A549 (cell line): ENCODE measurements around the gene CDC42SE2. TPM values are rescaled to one million over a fixed set of nuclear protein-coding genes. Genes with fewer than 3 reads are reported as not detected.

Experiments
- ATAC-seq, 2 experiments: fragments of 200-7000 bp in 1 of 2; fragments of >200 bp in 1 of 2; cut with Nextera tagmentation in 1 of 2; cut with Tn5 transposase in 1 of 2; 3 replicates each; pipeline versions ENCODE4 v1.8.0 to v1.9.1; 2018 to 2020; ENCODE audit warnings: mild to moderate bottlenecking in 1 of 2, moderate library complexity in 1 of 2
- CTCF ChIA-PET: fragments of 300-600 bp; sonication (Branson Sonifier 250); formaldehyde crosslinking; extraction: SDS; loops from one replicate; lab custom pipeline; 2021; ENCODE audit warnings: antibody characterized with exemption, inconsistent platforms; lab: Yijun Ruan, JAX
- POLR2A ChIA-PET: fragments of 350-600 bp; formaldehyde crosslinking; extraction: SDS; loops from one replicate; lab custom pipeline; 2021; ENCODE audit warnings: antibody characterized with exemption, inconsistent platforms; lab: Yijun Ruan, JAX
- DNase-seq, 2 experiments: peaks; one replicate each; pipeline versions ENCODE4 v3.0.0 to v3.0.0-alpha.2; 2011 to 2016; ENCODE audit warnings: low read depth in 1 of 2, low spot score in 1 of 2
- FAIRE-seq: peaks from 2 replicates; lab custom pipeline; 2011; peaks lifted over from hg19 to GRCh38; lab: Jason Lieb, UNC
- H3K27ac ChIP-seq, 2 experiments: fragments of >200 bp; sonication (Bioruptor Twin); formaldehyde crosslinking; 3 replicates each; pipeline ENCODE4 v1.5.1; 2016 to 2017
- H3K4me1 ChIP-seq: fragments of >200 bp; sonication (Bioruptor Twin); formaldehyde crosslinking; 3 replicates; pipeline ENCODE4 v1.6.1; 2016
- H3K4me2 ChIP-seq: fragments of >200 bp; sonication (Bioruptor Twin); formaldehyde crosslinking; 3 replicates; pipeline ENCODE4 v1.6.1; 2016
- H3K4me3 ChIP-seq: fragments of >200 bp; sonication (Bioruptor Twin); formaldehyde crosslinking; 3 replicates; pipeline ENCODE4 v1.5.1; 2016
- H3K9me3 ChIP-seq: fragments of >200 bp; sonication (Bioruptor Twin); formaldehyde crosslinking; 3 replicates; pipeline ENCODE4 v1.6.1; 2016
- CBX2 ChIP-seq: fragments of 200-600 bp; sonication (generic); IDR thresholded peaks from 2 replicates; pipeline ENCODE4 v1.6.1; 2016; ENCODE audit warnings: low read depth, mild to moderate bottlenecking, borderline replicate concordance
- CHD2 ChIP-seq: fragments of 150-350 bp; IDR thresholded peaks from 2 replicates; pipeline ENCODE4 v1.6.1; 2014; ENCODE audit warnings: low read length; ENCODE audit not compliant: partially characterized antibody
- CHD4 ChIP-seq: fragments of 200-600 bp; sonication (generic); IDR thresholded peaks from 2 replicates; pipeline ENCODE4 v1.6.1; 2016; ENCODE audit warnings: antibody characterized with exemption, mild to moderate bottlenecking, borderline replicate concordance
- ESRRA ChIP-seq: fragments of 150-350 bp; IDR thresholded peaks from 2 replicates; pipeline ENCODE4 v1.6.1; 2014; ENCODE audit warnings: mild to moderate bottlenecking, low read length, borderline replicate concordance
- FOSB ChIP-seq: fragments of 250-450 bp; sonication (Bioruptor Pico); IDR thresholded peaks from 2 replicates; pipeline ENCODE4 v1.5.0; 2020; ENCODE audit warnings: mild to moderate bottlenecking, moderate library complexity
- HMGXB4 ChIP-seq: fragments of 250-450 bp; sonication (Bioruptor Pico); IDR thresholded peaks from 2 replicates; pipeline ENCODE4 v1.5.0; 2021; ENCODE audit warnings: mild to moderate bottlenecking, moderate library complexity, borderline replicate concordance
- HOXB5 ChIP-seq: fragments of 250-450 bp; sonication (Bioruptor Pico); IDR thresholded peaks from 2 replicates; pipeline ENCODE4 v1.5.0; 2020; ENCODE audit warnings: mild to moderate bottlenecking, moderate library complexity
- JUN ChIP-seq, 2 experiments: fragments of >200 bp; sonication (Bioruptor Twin); formaldehyde crosslinking; IDR thresholded peaks; 2 replicates in 1 of 2; 3 replicates in 1 of 2; pipeline ENCODE4 v1.6.1; 2016 to 2017
- MAFK ChIP-seq: fragments of 450-650 bp; IDR thresholded peaks from 2 replicates; pipeline ENCODE4 v1.6.1; 2014; ENCODE audit not compliant: partially characterized antibody
- NR3C1 ChIP-seq: fragments of >200 bp; sonication (Bioruptor Twin); formaldehyde crosslinking; IDR thresholded peaks from 3 replicates; pipeline ENCODE4 v1.6.1; 2017
- POLR2A ChIP-seq: IDR thresholded peaks from 2 replicates; pipeline ENCODE4 v1.6.1; 2012; ENCODE audit warnings: mild to moderate bottlenecking, low read length
- RARB ChIP-seq: fragments of 250-450 bp; sonication (Bioruptor Pico); IDR thresholded peaks from 2 replicates; pipeline ENCODE4 v1.8.0; 2021; ENCODE audit warnings: mild to moderate bottlenecking, moderate library complexity
- RCOR1 ChIP-seq: fragments of 150-350 bp; IDR thresholded peaks from 2 replicates; pipeline ENCODE4 v1.6.1; 2014; ENCODE audit warnings: antibody characterized with exemption, low read length, low read depth
- REST ChIP-seq: fragments of 200-600 bp; sonication (generic); IDR thresholded peaks from 2 replicates; pipeline ENCODE4 v1.6.1; 2016; ENCODE audit warnings: antibody characterized with exemption, mild to moderate bottlenecking, moderate library complexity
- SMC3 ChIP-seq: fragments of >200 bp; sonication (Bioruptor Twin); formaldehyde crosslinking; IDR thresholded peaks from 3 replicates; pipeline ENCODE4 v1.6.1; 2018; ENCODE audit warnings: inconsistent platforms
- TFCP2L1 ChIP-seq: fragments of 250-450 bp; sonication (Bioruptor Pico); IDR thresholded peaks from 2 replicates; pipeline ENCODE4 v1.5.0; 2021; ENCODE audit warnings: mild to moderate bottlenecking
- ZC3H11A ChIP-seq: fragments of 450-650 bp; IDR thresholded peaks from 2 replicates; pipeline ENCODE4 v1.6.1; 2014; ENCODE audit warnings: antibody characterized with exemption, mild to moderate bottlenecking
- ZNF302 ChIP-seq: fragments of 250-450 bp; sonication (Bioruptor Pico); IDR thresholded peaks from 2 replicates; pipeline ENCODE4 v1.9.0; 2021; ENCODE audit warnings: inconsistent platforms, mild to moderate bottlenecking, moderate library complexity
- WGBS: methylation state at CpG from one replicate; pipeline ENCODE4 v1.1.6; 2017; ENCODE audit errors: missing lambda C conversion rate; 5-methylcytosine and 5-hydroxymethylcytosine counted together
- polyA plus RNA-seq, 4 experiments: library from polyadenylated mRNA; depleted of rRNA in 3 of 4; stranded (reverse); fragments of >200 nt; fragmentation: RNase III in 1 of 4; extraction: RNeasy Plus Mini Kit Qiagen cat#74134 plus additional on column Dnase treatment in 1 of 4; gene quantifications; 2 replicates in 3 of 4; 3 replicates in 1 of 4; pipeline ENCODE4 v1.2.3, GENCODE V29; 2011 to 2017
- TF ChIP-seq, protein P1 (sequence below): fragments of 250-450 bp; sonication (Bioruptor Pico); IDR thresholded peaks from 2 replicates; pipeline ENCODE4 v1.5.0; 2020; ENCODE audit warnings: low read depth, mild to moderate bottlenecking, moderate library complexity
- TF ChIP-seq, protein P2 (sequence below): fragments of >200 bp; sonication (Bioruptor Twin); formaldehyde crosslinking; IDR thresholded peaks from 2 replicates; pipeline ENCODE4 v1.6.1; 2016
- TF ChIP-seq, protein P3 (sequence below): fragments of >200 bp; sonication (Bioruptor Twin); formaldehyde crosslinking; IDR thresholded peaks from 3 replicates; pipeline ENCODE4 v1.6.1; 2016

CDC42SE2 gene
- polyA plus RNA-seq, 2 of the 4 experiments (the other 2 are of a cell fraction), result 25.8 to 66.4 TPM

GRCh38 chr5:131224387-131225201, 39.3 kb upstream of the CDC42SE2 start:
- ATAC-seq (0 out of 6 replicates have a peak, but pooled peaks of 1 of the 2 experiments have one; percentile 28), DNase-seq (no peak), FAIRE-seq (no peak)
- H3K4me1 ChIP-seq, result peaks cover 13% of the 10 kb centered on the region
- POLR2A ChIA-PET, result no interaction called here
- H3K4me2 ChIP-seq, result no peak overlapping the region
- no peak overlapping the region for H3K27ac ChIP-seq
- no peak overlapping the region for H3K4me3 ChIP-seq
- no peak for TF ChIP-seq REST
- no peak for TF ChIP-seq CHD4
- TF ChIP-seq NR3C1, result no peak
- no peak for TF ChIP-seq ESRRA
- TF ChIP-seq TFCP2L1 (CRISPR knock-in tag), result no peak
- TF ChIP-seq CBX2, result no peak
- no peak for TF ChIP-seq ZC3H11A
- no peak for TF ChIP-seq JUN (IDR thresholded peaks at IDR 0.05)
- no peak for TF ChIP-seq CHD2
- TF ChIP-seq FOSB, result no peak
- TF ChIP-seq, protein P1, sequence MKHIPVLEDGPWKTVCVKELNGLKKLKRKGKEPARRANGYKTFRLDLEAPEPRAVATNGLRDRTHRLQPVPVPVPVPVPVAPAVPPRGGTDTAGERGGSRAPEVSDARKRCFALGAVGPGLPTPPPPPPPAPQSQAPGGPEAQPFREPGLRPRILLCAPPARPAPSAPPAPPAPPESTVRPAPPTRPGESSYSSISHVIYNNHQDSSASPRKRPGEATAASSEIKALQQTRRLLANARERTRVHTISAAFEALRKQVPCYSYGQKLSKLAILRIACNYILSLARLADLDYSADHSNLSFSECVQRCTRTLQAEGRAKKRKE (CRISPR knock-in tag), result no peak
- TF ChIP-seq RARB (CRISPR knock-in tag), result no peak
- no peak for TF ChIP-seq ZNF302
- no peak for TF ChIP-seq HMGXB4 (CRISPR knock-in tag)
- TF ChIP-seq RCOR1, result no peak
- no peak for TF ChIP-seq POLR2A
- H3K9me3 ChIP-seq, result no peaks in the 10 kb centered on the region
- 67% methylated on average over 6 of the region's 6 CpGs for WGBS
- CTCF ChIA-PET, result no interaction called here

GRCh38 chr5:131225282-131225974, 38.4 kb upstream of the CDC42SE2 start:
- POLR2A ChIA-PET, result no interaction called here
- H3K4me2 ChIP-seq, result no peak overlapping the region
- WGBS, result 66% methylated on average over 4 of the region's 4 CpGs

More at GRCh38 chr5:131225282-131225974, 38.4 kb upstream of the CDC42SE2 start:
- FAIRE-seq (no peak), DNase-seq (no peak), ATAC-seq (no peak)
- peaks cover 11% of the 10 kb centered on the region for H3K4me1 ChIP-seq
- TF ChIP-seq ZC3H11A (no peak), HOXB5 (CRISPR knock-in tag) (no peak), MAFK (no peak), SMC3 (no peak), HMGXB4 (CRISPR knock-in tag) (no peak)
- TF ChIP-seq, protein P2, sequence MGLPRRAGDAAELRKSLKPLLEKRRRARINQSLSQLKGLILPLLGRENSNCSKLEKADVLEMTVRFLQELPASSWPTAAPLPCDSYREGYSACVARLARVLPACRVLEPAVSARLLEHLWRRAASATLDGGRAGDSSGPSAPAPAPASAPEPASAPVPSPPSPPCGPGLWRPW, result no peak
- TF ChIP-seq, protein P3, sequence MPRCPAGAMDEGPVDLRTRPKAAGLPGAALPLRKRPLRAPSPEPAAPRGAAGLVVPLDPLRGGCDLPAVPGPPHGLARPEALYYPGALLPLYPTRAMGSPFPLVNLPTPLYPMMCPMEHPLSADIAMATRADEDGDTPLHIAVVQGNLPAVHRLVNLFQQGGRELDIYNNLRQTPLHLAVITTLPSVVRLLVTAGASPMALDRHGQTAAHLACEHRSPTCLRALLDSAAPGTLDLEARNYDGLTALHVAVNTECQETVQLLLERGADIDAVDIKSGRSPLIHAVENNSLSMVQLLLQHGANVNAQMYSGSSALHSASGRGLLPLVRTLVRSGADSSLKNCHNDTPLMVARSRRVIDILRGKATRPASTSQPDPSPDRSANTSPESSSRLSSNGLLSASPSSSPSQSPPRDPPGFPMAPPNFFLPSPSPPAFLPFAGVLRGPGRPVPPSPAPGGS, result no peak
- no peak overlapping the region for H3K27ac ChIP-seq
- H3K4me3 ChIP-seq, result no peak overlapping the region
- CTCF ChIA-PET, result interaction anchor here (0.7 kb wide), 1 partner anchor 9 kb away, joined by 3 read pairs; no protein-coding TSS in a partner anchor
- H3K9me3 ChIP-seq, result no peaks in the 10 kb centered on the region
